HG02884 (cell line): ENCODE results near the gene PAFAH1B1.
A peak's percentile ranks its signal among the peaks of the same experiment; 100 is the strongest.

Experiments
- ATAC-seq: cut with Tn5 transposase; IDR thresholded peaks from one replicate; pipeline ENCODE4 v1.9.1; 2021; ENCODE audit warnings: mild to moderate bottlenecking, moderate library complexity; ENCODE audit not compliant: unreplicated experiment

PAFAH1B1 gene

DNA sequence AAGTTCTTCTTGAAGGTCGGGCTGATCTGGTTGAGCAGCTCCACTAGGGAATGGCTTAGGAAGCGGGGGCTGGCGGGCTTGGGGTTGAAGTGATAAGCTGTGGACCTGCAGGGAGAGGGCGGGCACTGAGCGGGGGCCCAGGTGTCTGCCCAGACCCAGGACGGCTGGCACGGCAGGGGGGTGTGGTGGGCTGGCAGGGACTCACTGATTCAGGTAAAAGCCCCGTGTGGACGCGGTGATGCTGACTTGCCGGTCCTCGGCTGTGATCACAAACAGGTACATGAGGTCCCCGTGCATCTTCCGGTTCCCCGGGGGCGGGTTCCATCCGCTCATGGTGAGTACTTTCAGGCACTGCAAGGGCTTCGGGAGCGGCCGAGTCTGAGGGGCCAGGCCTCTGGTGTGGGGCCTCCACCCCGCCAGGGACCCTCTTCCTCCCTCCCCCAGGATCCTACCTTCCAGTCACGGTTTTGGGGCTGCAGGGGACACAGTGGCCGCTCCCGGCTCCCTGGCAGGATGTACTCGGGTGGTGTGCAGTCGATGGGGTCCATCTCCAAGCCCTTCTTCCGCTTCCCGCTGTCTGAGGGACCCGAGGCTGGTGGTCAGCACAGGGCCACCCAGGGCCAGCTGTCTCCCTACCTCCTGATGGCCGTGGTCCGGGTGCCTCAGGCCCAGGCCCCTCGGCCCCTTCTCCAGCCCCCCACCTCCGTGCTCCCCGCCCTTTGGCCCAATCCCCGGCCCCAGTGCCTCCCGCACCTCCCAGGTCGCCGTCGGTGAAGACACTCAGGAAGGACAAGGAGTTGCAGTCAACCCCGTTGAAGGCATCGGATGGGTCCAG is 107.9 kb downstream of the PAFAH1B1 start:
- ATAC-seq = no peak

DNA sequence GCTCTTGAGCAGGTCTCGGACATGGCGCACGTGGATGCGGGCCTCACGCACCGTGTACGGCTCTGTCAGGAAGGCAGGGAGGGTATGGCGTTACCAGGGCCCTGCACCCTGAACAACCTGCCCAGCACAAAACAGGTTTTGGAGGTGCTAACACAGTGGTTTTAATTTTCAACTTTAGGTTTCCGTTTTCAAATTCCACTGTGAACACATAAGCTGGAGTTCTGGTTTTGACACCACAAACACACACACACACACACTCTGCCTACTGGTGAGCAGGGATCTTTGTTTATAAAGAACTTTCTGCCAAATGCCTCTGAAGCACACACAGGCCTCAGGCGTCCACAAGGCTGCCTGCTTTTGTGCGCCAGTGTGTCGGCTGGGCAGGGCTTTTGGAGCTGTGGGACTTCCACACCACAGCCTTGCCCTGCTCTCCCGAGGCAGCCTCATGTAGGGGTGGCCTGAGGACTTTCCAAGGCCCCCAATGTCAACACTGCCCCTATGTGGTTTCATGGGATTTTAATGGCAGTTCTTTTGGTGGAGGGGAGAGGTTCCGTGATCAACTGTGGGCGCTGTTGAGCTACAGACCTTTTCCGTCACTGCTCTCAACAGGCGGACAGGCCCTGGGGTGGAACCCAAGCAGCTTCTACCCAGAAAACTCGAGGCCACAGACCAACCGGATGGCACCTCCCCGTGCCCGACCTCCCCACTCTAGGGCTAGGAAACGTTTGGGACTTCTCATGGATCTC is 108.7 kb downstream of the PAFAH1B1 start:
- ATAC-seq = no peak

GRCh38 chr17:2703181-2703580 is 109.7 kb downstream of the PAFAH1B1 start:
- ATAC-seq = no peak

- no peak for ATAC-seq
These were observed 110.2 kb downstream of the PAFAH1B1 start for GRCh38 chr17:2703606-2704005.

GRCh38 chr17:2704031-2704889 is 110.8 kb downstream of the PAFAH1B1 start:
- ATAC-seq = no peak

DNA sequence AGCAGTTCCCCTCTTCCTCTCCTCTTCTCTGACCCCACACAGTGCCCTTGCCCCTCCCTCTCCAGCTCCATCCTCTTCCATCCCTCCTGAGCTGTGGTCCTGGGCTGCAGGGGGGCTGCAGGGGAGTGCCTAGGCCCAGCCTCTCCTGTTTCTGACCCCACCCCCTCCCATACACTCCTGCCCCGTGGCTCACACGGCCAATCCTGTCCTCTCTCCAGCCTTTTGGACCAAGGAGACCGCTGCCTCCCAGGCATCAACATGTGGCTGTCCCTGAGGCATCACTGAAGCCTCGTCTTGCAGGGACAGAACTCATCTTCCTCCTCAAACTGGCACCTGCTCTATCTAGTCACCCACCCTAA is 111.4 kb downstream of the PAFAH1B1 start:
- no peak for ATAC-seq

DNA sequence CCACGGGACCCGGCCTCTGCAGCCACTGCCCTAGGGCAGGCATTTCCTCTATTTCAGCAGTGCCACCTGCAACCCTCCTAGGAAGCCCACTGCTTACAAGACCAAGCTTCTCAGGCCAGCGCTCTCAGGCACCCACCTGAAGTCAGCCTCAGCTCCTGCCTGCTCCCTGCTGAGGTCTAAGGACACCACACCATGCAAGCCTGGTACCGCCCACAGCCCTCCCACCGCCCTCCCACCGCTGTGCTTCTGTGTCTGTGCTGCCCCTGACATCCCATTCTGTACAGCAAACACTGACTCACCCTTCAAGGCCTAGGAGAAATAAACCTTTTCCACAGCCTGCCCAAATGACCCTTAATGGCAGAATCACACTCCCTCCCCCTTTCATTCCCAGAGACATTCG is 111.8 kb downstream of the PAFAH1B1 start:
- ATAC-seq = no peak

DNA sequence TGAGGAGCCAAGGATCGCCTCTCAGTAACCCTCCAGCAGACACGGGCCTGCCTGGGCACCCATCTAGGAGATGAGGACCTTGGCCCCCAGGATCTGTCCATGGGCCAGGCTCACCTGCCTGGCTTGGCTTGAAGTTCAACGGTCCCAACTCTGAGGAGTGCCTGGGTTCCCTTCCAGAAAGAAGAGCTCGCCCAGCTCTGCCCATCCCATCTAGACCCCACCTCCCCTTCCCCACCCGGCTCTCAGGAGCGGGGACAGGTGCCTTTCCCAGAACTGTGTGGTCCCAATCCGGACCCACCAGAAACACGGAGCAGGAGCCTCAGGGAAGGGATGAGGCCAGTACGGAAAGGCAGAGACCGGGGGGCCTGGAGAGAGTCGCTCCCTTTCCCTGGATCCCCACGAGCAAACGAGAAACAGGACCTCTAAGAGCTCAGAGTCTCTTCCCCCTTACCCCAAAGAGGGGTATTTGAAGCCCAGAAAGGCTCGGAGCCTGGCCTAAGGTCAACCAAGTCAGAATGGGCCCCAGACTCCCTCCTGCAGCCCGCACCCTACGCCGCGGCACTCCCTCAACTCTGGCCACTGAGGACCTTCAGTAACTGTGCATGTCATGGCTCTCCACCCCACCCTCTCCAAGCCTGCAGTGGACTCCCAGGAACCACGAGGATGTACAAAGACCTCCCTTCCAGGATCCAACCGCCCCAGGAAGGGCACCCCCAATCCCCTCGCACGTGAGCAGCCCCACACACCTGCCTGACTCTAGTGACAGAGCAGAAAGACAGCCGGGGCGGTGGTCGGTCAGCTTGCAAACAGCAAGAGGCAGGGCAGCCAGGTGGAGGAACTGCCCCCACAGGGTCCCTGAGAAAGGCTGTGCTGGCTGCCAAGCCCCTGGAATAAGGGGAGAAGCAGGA is 112.7 kb downstream of the PAFAH1B1 start:
- no peak for ATAC-seq

- no peak for ATAC-seq
These were observed 113.6 kb downstream of the PAFAH1B1 start for GRCh38 chr17:2706911-2707510.

- no peak for ATAC-seq
These were observed 114.5 kb downstream of the PAFAH1B1 start for GRCh38 chr17:2707721-2708584.

GRCh38 chr17:2708585-2709182 is 115.2 kb downstream of the PAFAH1B1 start:
- no peak for ATAC-seq

- no peak for ATAC-seq
These were observed 115.8 kb downstream of the PAFAH1B1 start for GRCh38 chr17:2709183-2709661.

DNA sequence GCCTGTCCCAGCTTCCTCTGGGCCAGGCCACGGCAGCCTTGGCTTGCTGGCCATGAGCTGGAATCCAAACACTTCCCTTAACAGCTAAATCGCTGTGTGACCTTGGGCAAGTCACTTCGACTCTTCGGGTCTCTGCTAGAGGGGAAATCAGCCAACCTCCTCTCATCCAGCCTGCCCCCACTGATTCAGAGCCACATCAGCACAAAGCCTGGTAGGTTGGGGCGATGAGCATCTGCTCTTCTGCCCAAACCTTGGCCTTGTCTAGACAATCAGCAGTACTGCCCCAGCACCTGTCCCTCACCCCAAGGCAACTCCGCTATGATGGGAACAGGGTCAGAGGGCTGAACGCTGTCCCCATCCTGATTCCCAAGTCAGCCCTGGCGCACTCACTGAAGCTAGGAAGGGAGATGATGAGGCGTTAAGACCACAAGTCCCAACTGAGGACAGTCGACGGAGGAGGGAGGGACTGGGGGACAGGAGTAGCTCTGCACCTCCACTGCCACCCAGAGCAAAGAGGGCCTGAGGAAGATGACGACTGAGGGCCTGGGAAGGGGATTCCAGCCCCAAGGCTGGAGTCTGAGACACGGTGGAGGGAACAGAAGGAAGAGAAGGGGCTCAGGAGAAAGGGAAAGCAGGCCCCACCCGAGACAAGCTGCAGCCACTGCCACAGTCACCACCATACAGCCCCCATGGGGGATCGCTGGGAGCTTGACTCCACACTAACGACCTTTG is 116.8 kb downstream of the PAFAH1B1 start:
- ATAC-seq = no peak

DNA sequence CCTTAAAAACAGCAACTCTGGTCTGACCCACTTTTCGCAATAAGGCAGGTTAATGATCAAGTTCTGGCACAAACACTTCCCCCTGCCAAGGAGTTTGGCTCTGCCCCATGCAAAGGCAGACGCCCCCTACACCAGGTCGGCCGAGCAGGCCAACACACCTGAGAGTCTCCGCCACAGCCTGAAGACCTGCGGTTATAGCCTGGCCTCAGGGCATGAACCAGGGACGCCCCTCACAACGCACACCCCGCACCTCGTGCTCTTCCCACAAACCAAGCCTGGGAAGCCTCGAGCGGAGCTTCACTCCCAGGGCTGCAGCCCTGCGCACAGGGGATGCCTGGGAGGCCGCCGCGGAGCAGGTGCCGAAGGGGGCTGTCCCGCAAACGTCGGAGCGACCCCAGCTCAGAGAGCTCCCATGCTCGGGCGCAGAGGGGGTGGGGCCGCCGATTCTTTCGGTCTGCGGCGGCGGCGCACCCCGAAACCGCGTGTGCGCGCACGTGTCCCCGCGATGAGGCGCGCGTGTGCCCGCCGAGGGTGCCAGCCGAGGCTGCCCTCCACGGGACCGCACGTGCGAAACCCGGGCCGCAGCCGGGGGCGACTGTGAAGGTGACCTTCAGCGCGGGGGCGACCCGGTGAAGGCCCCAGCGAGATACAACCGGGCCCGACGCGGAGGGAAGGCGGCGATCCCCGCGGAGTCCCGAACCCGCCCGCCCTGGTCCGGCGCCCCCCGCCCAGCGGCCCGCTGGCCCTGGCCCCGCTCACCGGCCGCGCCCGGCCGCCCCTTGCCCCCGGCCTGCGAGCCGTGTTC is 117.6 kb downstream of the PAFAH1B1 start:
- ATAC-seq = peak; percentile 20

- peak; percentile 72 for ATAC-seq
These were observed 118.3 kb downstream of the PAFAH1B1 start, which contains the start of gene CLUH for GRCh38 chr17:2711608-2712299. Gene CLUH, minus strand, starts transcription at chr17:2711764. Its CDS starts 103 bp downstream, at chr17:2711661.
